Activated CD4-positive, alpha-beta T cell treated with anti-CD3 and anti-CD28 coated beads for 24 hours (primary cell): ENCODE data around the gene MBNL1.

Experiments
- DNase-seq, 2 donors: peaks; one replicate each; pipeline ENCODE4 v3.0.0-alpha.2; 2020; ENCODE audit warnings: low read depth in 2 of 2

Gene MBNL1

GRCh38 chr3:152296971-152297370 is 28.2 kb downstream of the MBNL1 start:
- DNase-seq: no peak

- peak in 1 of 2 donors; percentile 59 for DNase-seq
Measured at GRCh38 chr3:152298393-152299248, 29.9 kb downstream of the MBNL1 start.

GRCh38 chr3:152299249-152299976 is 30.7 kb downstream of the MBNL1 start:
- no peak for DNase-seq

- no peak for DNase-seq
Measured at GRCh38 chr3:152300029-152300731, 31.5 kb downstream of the MBNL1 start.

- DNase-seq: no peak
Measured at GRCh38 chr3:152301745-152302181, 33.0 kb downstream of the MBNL1 start.

- DNase-seq: no peak
Measured at GRCh38 chr3:152302521-152303021, 33.8 kb downstream of the MBNL1 start.

- no peak for DNase-seq
Measured at GRCh38 chr3:152304160-152304559, 35.4 kb downstream of the MBNL1 start.

- DNase-seq: no peak
Measured at GRCh38 chr3:152305075-152305474, 36.3 kb downstream of the MBNL1 start.

GRCh38 chr3:152307829-152308474 is 39.2 kb downstream of the MBNL1 start:
- no peak for DNase-seq

GRCh38 chr3:152308475-152308844 is 39.7 kb downstream of the MBNL1 start:
- no peak for DNase-seq

- DNase-seq: no peak
Measured at GRCh38 chr3:152309031-152309430, 40.3 kb downstream of the MBNL1 start.

GRCh38 chr3:152309535-152310307 is 41.0 kb downstream of the MBNL1 start:
- DNase-seq: no peak

- no peak for DNase-seq
Measured at GRCh38 chr3:152313430-152313829, 44.7 kb downstream of the MBNL1 start.

GRCh38 chr3:152313914-152314313 is 45.2 kb downstream of the MBNL1 start:
- no peak for DNase-seq

- DNase-seq: no peak
Measured at GRCh38 chr3:152314677-152315353, 46.1 kb downstream of the MBNL1 start.

- no peak for DNase-seq
Measured at GRCh38 chr3:152315623-152316022, 46.9 kb downstream of the MBNL1 start.

- no peak for DNase-seq
Measured at GRCh38 chr3:152316318-152316717, 47.6 kb downstream of the MBNL1 start.

- DNase-seq: no peak
Measured at GRCh38 chr3:152317184-152317583, 48.5 kb downstream of the MBNL1 start.

- no peak for DNase-seq
Measured at GRCh38 chr3:152317956-152318355, 49.2 kb downstream of the MBNL1 start.

GRCh38 chr3:152318512-152318911 is 49.8 kb downstream of the MBNL1 start:
- DNase-seq: no peak
